ENCODE data around the gene PPIA. TPM values are rescaled to one million over a fixed set of nuclear protein-coding genes. Genes with fewer than 3 reads are reported as not detected.
A peak's percentile ranks its signal among the peaks of the same experiment; 100 is the strongest.

The PPIA gene
- total RNA-seq = 1,000 to 10,000 TPM in 1 of 4 donors, 100 to 1,000 TPM in 3; 474 to 1,393 (median 544) TPM

GRCh38 chr7:44796504-44797328 is at the start of gene PPIA:
PPIA (plus strand) TSS chr7:44796681; CDS start chr7:44796725, 44 bp downstream.
- intact Hi-C loops (cut with DNase I; ENCODE audit: low total_unique reads) = no loop called here
- TF ChIP-seq CTCF (IDR thresholded peaks at IDR 0.05) = peak in 1 of 4 experiments; percentile 11
- TF ChIP-seq POLR2A (IDR thresholded peaks at IDR 0.05) = peak; percentile 88 to 91
- peak; percentile 98 for DNase-seq
- Histone ChIP-seq H3K4me3 (peak within 1 kb of the TSS; percentile 60 to 97), H3K36me3 (no peaks in the 10 kb centered on the region), H3K4me1 (no peaks in the 10 kb centered on the region), H3K9me3 (no peaks in the 10 kb centered on the region), H3K27ac (peak within 1 kb of the TSS; percentile 96 to 99), H3K27me3 (no peaks in the 10 kb centered on the region)

- Histone ChIP-seq H3K27ac (peak within 1 kb of the TSS; percentile 99), H3K4me1 (peaks cover 4 to 5% of the 10 kb centered on the region in 2 donors), H3K4me3 (peak within 1 kb of the TSS; percentile 64 to 93), H3K9me3 (no peaks in the 10 kb centered on the region), H3K27me3 (no peaks in the 10 kb centered on the region), H3K36me3 (no peaks in the 10 kb centered on the region)
- intact Hi-C loops (cut with DNase I; ENCODE audit: low total_unique reads) = no loop called here
- TF ChIP-seq CTCF (IDR thresholded peaks at IDR 0.05) = peak in 3 of 4 experiments; percentile 2 to 15 (median 3)
- TF ChIP-seq POLR2A (IDR thresholded peaks at IDR 0.05) = peak; percentile 68 to 75
- peak; percentile 91 to 93 for DNase-seq
Observed at GRCh38 chr7:44748045-44748947, 48.2 kb upstream of the PPIA start, which contains the start of gene ZMIZ2. ZMIZ2 (plus strand) TSS chr7:44748847; CDS start chr7:44756250, 7,403 bp downstream.

- Histone ChIP-seq H3K4me1 (peaks cover 5% of the 10 kb centered on the region in 2 donors), H3K36me3 (no peaks in the 10 kb centered on the region), H3K4me3 (peak overlapping the region; percentile 64 to 93), H3K27me3 (no peaks in the 10 kb centered on the region), H3K27ac (peak overlapping the region; percentile 69 to 99), H3K9me3 (no peaks in the 10 kb centered on the region)
- TF ChIP-seq CTCF (IDR thresholded peaks at IDR 0.05) (no peak), POLR2A (IDR thresholded peaks at IDR 0.05) (no peak)
- intact Hi-C loops (cut with DNase I; ENCODE audit: low total_unique reads) = no loop called here
- no peak for DNase-seq
Observed at GRCh38 chr7:44748948-44749731, 47.3 kb upstream of the PPIA start.

GRCh38 chr7:44749992-44750391 is 46.5 kb upstream of the PPIA start:
- DNase-seq = no peak
- Histone ChIP-seq H3K36me3 (no peaks in the 10 kb centered on the region), H3K4me1 (peaks cover 5 to 7% of the 10 kb centered on the region in 2 donors), H3K27ac (no peak overlapping the region), H3K27me3 (no peaks in the 10 kb centered on the region), H3K4me3 (no peak overlapping the region), H3K9me3 (no peaks in the 10 kb centered on the region)
- no peak for TF ChIP-seq POLR2A (IDR thresholded peaks at IDR 0.05)
- TF ChIP-seq CTCF (IDR thresholded peaks at IDR 0.05) = no peak
- intact Hi-C loops (cut with DNase I; ENCODE audit: low total_unique reads) = no loop called here

Data from uterus (tissue), 4 donors.